NCI-H2107 treated with DMSO at 0.1 percent for 48 hours (cell line): ENCODE measurements around the gene GRK1.
A peak's percentile ranks its signal among the peaks of the same experiment; 100 is the strongest.

Experiments
- DNase-seq: peaks from one replicate; lab custom pipeline; 2025; ENCODE audit not compliant: unreplicated experiment; lab: John Stamatoyannopoulos, UW

GRK1 gene

GRCh38 chr13:113632706-113633484 lies 34.1 kb upstream of the GRK1 start:
- DNase-seq: no peak

- no peak for DNase-seq
These were observed 33.5 kb upstream of the GRK1 start for GRCh38 chr13:113633485-113633873.

GRCh38 chr13:113634279-113635047 lies 32.6 kb upstream of the GRK1 start:
- DNase-seq: no peak

GRCh38 chr13:113635048-113635420 lies 32.0 kb upstream of the GRK1 start:
- DNase-seq: no peak

- DNase-seq: no peak
These were observed 31.3 kb upstream of the GRK1 start for GRCh38 chr13:113635709-113636108.

- no peak for DNase-seq
These were observed 30.6 kb upstream of the GRK1 start for GRCh38 chr13:113636266-113636963.

- no peak for DNase-seq
These were observed 29.5 kb upstream of the GRK1 start for GRCh38 chr13:113637262-113638160.

- DNase-seq: no peak
These were observed 28.8 kb upstream of the GRK1 start for GRCh38 chr13:113638173-113638746.

GRCh38 chr13:113638806-113639205 lies 28.2 kb upstream of the GRK1 start:
- DNase-seq: no peak

GRCh38 chr13:113639616-113640262 lies 27.3 kb upstream of the GRK1 start:
- no peak for DNase-seq

GRCh38 chr13:113641426-113641825 lies 25.6 kb upstream of the GRK1 start:
- DNase-seq: no peak

GRCh38 chr13:113642563-113642962 lies 24.5 kb upstream of the GRK1 start:
- DNase-seq: no peak

- no peak for DNase-seq
These were observed 23.4 kb upstream of the GRK1 start for GRCh38 chr13:113643593-113643992.

- no peak for DNase-seq
These were observed 22.2 kb upstream of the GRK1 start for GRCh38 chr13:113644800-113645199.

GRCh38 chr13:113645329-113645728 lies 21.7 kb upstream of the GRK1 start:
- DNase-seq: no peak

- peak; percentile 1 for DNase-seq
These were observed 20.6 kb upstream of the GRK1 start for GRCh38 chr13:113646376-113646775.

- no peak for DNase-seq
These were observed 20.1 kb upstream of the GRK1 start for GRCh38 chr13:113646921-113647340.

- peak; percentile 66 for DNase-seq
These were observed 19.4 kb upstream of the GRK1 start for GRCh38 chr13:113647351-113648215.

- DNase-seq: no peak
These were observed 18.8 kb upstream of the GRK1 start for GRCh38 chr13:113648216-113648610.
